ENCODE data around the gene ARHGAP26.

The ARHGAP26 gene

DNA sequence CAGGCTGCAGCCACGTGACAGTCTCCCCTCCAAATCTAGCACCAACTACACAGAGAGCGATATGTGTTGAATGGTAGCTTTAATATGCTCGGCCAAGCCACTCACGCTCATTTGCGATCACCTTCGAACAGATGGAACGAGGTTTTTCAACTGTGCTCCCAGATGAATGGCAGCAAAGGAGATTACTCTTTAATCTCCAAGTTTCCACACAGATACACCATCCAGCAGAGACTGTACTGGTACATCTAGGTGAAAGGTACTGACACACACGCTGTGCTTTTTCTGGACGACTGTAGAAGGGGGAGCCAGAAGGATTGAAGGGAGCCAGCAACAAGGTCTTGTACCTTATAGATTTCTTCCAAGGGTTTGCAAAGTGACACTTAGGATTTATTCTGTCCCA lies 369.4 kb downstream of the ARHGAP26 start:
- DNase-seq (ENCODE audit: low read depth in 2 of 2): no peak

DNA sequence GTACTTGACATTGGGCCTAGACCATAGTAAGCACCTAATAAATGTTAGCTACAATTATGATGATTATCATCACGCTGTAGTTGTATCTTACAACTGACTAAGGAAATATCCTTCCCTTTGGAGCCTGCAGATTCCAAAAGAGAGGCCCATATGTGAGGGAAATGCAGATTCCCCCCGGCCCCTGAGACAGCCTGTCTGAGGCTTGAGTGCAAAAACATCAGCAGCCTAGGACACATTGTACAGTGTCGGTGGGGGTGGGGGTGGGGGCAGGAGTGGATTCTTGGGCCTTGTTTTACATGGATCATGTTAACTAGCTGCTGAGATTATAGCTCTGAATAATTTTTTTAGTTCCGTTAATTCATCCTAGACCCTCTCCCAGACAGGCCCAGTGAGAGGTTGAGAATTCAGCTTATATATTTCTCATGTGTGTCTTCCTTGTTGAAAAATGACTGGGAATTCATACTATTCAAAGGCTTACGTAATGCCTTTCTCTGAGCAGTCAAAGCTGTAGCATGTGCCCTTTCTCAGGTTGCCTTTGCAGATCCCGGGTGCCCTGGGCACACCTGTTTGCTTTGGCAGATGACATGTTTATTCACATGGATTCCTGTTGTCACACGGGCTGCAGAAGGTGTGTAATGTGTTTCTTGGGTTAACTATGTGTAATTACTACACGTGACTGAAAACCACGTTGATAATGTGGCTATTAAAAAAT lies 370.5 kb downstream of the ARHGAP26 start:
- DNase-seq (ENCODE audit: low read depth in 2 of 2): no peak

GRCh38 chr5:143141652-143142051 lies 371.5 kb downstream of the ARHGAP26 start:
- DNase-seq (ENCODE audit: low read depth in 2 of 2): no peak

- peak; percentile 32 to 34 for DNase-seq (ENCODE audit: low read depth in 2 of 2)
Measured at GRCh38 chr5:143142596-143143435, 372.6 kb downstream of the ARHGAP26 start.

- DNase-seq (ENCODE audit: low read depth in 2 of 2): no peak
Measured at GRCh38 chr5:143143973-143144372, 373.8 kb downstream of the ARHGAP26 start.

GRCh38 chr5:143145243-143146160 lies 375.3 kb downstream of the ARHGAP26 start:
- no peak for DNase-seq (ENCODE audit: low read depth in 2 of 2)

GRCh38 chr5:143146161-143146560 lies 376.0 kb downstream of the ARHGAP26 start:
- DNase-seq (ENCODE audit: low read depth in 2 of 2): no peak

DNA sequence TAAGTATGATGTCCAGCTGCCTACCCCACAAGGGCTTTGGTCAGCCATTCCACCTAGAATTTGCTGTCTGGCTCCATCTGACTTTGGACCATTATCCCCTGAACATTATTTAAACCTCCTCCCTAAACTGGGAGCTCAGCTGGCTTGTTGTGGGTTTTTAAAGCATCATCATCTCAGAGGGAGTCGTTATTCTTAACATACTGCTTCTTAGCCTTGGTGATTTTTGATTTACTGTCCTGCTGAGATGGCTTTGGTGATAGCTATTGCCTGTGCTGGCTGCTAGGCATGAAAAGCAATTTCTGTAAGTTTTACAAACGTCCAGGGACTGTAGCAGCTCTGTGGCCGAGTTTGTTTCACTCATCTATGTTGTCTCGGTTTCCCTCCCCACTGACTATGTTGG lies 377.2 kb downstream of the ARHGAP26 start:
- DNase-seq (ENCODE audit: low read depth in 2 of 2): no peak

- DNase-seq (ENCODE audit: low read depth in 2 of 2): no peak
Measured at GRCh38 chr5:143147902-143148301, 377.7 kb downstream of the ARHGAP26 start.

- DNase-seq (ENCODE audit: low read depth in 2 of 2): no peak
Measured at GRCh38 chr5:143148771-143149170, 378.6 kb downstream of the ARHGAP26 start.

- no peak for DNase-seq (ENCODE audit: low read depth in 2 of 2)
Measured at GRCh38 chr5:143149759-143150158, 379.6 kb downstream of the ARHGAP26 start.

- no peak for DNase-seq (ENCODE audit: low read depth in 2 of 2)
Measured at GRCh38 chr5:143151056-143151700, 381.0 kb downstream of the ARHGAP26 start.

GRCh38 chr5:143152445-143152844 lies 382.3 kb downstream of the ARHGAP26 start:
- no peak for DNase-seq (ENCODE audit: low read depth in 2 of 2)

GRCh38 chr5:143153332-143154119 lies 383.3 kb downstream of the ARHGAP26 start:
- peak; percentile 42 to 44 for DNase-seq (ENCODE audit: low read depth in 2 of 2)

GRCh38 chr5:143154510-143155370 lies 384.6 kb downstream of the ARHGAP26 start:
- peak in 1 of 2 experiments; percentile 31 for DNase-seq (ENCODE audit: low read depth in 2 of 2)

DNA sequence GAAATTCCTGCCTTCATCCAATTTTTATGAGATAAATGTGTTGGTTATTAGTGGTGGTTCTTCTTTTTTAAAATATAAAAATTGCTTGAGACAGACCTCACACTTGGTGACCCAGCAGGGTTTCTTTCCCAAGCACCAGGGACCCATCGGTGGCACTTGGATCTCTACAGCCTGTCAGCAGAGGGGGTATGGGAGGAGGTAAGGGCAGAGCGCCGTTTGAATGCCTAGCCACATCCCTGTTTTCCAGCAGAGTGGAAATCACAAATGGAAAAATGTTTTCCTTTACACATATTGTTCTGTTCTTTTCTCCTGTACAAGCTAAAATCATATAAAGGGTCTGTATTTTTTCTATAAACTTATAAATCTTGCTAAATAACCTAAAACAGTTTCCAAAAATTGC lies 385.3 kb downstream of the ARHGAP26 start:
- no peak for DNase-seq (ENCODE audit: low read depth in 2 of 2)

- no peak for DNase-seq (ENCODE audit: low read depth in 2 of 2)
Measured at GRCh38 chr5:143156086-143156485, 385.9 kb downstream of the ARHGAP26 start.

DNA sequence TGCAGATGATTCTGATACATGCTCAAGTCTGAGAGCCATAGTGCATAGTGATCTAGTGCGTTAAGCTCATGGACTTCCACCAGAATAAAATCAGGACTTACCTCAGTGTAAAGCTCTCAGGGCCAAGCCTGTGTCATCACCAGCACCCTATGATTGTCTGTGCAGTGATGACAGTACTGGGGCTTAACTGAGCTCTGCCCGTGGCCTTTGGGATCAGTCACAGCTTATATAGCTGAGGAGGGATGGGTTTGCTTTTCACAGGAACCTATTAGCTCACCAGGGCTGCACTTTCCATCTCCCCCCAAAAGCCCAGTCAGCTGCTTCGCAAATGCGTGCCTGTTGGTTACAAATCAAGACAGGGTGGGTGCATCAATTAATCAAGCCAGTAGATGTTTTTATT lies 386.4 kb downstream of the ARHGAP26 start:
- DNase-seq (ENCODE audit: low read depth in 2 of 2): no peak

GRCh38 chr5:143159031-143159430 lies 388.9 kb downstream of the ARHGAP26 start:
- no peak for DNase-seq (ENCODE audit: low read depth in 2 of 2)

All from fibroblast of skin of left biceps (primary cell).